Brain microvascular endothelial cell (primary cell): ENCODE data around the gene SEMA3D.

Experiments used
- DNase-seq: peaks from one replicate; pipeline ENCODE4 v3.0.0-alpha.2; 2020
- H3K27ac ChIP-seq: fragments of 250-450 bp; sonication (Bioruptor Pico); 2 replicates; pipeline ENCODE4 v1.5.1; 2020; ENCODE audit warnings: mild to moderate bottlenecking, moderate library complexity
- H3K27me3 ChIP-seq: fragments of 250-450 bp; sonication (Bioruptor Pico); replicated peaks from 2 replicates; pipeline ENCODE4 v1.5.1; 2020; ENCODE audit warnings: mild to moderate bottlenecking
- H3K36me3 ChIP-seq: fragments of 250-450 bp; sonication (Bioruptor Pico); replicated peaks from 2 replicates; pipeline ENCODE4 v1.5.1; 2020; ENCODE audit warnings: mild to moderate bottlenecking
- H3K4me3 ChIP-seq: 2 replicates; pipeline ENCODE4 v1.5.1; 2011; ENCODE audit warnings: low read depth, mild to moderate bottlenecking, control low read depth, low read length, moderate library complexity
- in situ Hi-C: cut with HindIII; loops from 2 replicates; pipeline ENCODE4 v1.10.0; 2017; ENCODE audit warnings: low sequenced_read_pairs, low pct_ligation_motif_present
- TF ChIP-seq, protein P1 (sequence below): IDR thresholded peaks from 2 replicates; pipeline ENCODE4 v1.5.1; 2011; ENCODE audit warnings: low read depth, mild to moderate bottlenecking, moderate library complexity, low read length, control low read depth, inconsistent platforms; ENCODE audit errors: missing control alignments

SEMA3D gene

DNA sequence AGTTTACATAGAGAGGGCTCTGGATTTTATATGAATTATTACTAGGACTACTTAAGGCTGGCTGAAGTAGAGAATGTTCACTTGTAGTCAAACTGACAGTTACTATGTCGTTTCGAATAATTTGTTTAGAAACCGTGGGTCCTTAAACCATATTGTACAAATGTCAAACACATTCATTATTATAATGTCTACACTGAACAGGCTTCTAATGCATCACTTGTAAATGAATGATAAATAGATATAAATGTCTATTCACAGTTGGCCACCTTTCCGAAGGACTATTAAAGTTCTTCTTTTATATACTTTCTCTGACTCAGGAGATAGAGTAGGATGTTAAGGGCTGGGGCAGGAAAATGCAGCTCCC lies 95.3 kb downstream of the SEMA3D start:
- H3K27me3 ChIP-seq, result no peaks in the 10 kb centered on the region
- no peaks in the 10 kb centered on the region for H3K36me3 ChIP-seq
- no peak overlapping the region for H3K27ac ChIP-seq
- in situ Hi-C loops, result no loop called here
- H3K4me3 ChIP-seq, result no peak overlapping the region
- TF ChIP-seq, protein P1, sequence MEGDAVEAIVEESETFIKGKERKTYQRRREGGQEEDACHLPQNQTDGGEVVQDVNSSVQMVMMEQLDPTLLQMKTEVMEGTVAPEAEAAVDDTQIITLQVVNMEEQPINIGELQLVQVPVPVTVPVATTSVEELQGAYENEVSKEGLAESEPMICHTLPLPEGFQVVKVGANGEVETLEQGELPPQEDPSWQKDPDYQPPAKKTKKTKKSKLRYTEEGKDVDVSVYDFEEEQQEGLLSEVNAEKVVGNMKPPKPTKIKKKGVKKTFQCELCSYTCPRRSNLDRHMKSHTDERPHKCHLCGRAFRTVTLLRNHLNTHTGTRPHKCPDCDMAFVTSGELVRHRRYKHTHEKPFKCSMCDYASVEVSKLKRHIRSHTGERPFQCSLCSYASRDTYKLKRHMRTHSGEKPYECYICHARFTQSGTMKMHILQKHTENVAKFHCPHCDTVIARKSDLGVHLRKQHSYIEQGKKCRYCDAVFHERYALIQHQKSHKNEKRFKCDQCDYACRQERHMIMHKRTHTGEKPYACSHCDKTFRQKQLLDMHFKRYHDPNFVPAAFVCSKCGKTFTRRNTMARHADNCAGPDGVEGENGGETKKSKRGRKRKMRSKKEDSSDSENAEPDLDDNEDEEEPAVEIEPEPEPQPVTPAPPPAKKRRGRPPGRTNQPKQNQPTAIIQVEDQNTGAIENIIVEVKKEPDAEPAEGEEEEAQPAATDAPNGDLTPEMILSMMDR, result no peak
- no peak for DNase-seq

- no peaks in the 10 kb centered on the region for H3K36me3 ChIP-seq
- TF ChIP-seq, protein P1, result no peak
- H3K4me3 ChIP-seq, result no peak overlapping the region
- in situ Hi-C loops, result no loop called here
- H3K27me3 ChIP-seq, result no peaks in the 10 kb centered on the region
- DNase-seq, result no peak
- H3K27ac ChIP-seq, result no peak overlapping the region
Measured at GRCh38 chr7:85090919-85091564, 95.8 kb downstream of the SEMA3D start.

DNA sequence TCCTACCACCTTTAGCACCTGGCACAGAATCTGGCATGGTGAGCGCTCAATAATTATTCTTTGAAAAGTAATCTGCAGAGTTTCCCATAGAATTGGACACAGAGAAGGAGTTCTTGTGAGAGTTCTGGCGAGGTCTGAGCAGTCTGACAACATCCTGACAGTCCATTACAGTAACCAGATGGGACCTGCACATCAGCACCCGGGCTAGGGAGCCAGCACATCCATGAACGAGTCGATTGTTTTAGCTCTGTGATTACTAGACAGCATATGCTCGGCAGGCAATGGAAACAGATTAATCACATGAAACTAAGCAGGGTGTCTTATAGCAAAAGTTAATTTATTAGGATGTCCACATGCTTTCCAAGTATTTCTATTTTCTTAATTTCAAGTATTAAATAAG lies 96.7 kb downstream of the SEMA3D start:
- in situ Hi-C loops, result no loop called here
- TF ChIP-seq, protein P1, result no peak
- DNase-seq, result no peak

DNA sequence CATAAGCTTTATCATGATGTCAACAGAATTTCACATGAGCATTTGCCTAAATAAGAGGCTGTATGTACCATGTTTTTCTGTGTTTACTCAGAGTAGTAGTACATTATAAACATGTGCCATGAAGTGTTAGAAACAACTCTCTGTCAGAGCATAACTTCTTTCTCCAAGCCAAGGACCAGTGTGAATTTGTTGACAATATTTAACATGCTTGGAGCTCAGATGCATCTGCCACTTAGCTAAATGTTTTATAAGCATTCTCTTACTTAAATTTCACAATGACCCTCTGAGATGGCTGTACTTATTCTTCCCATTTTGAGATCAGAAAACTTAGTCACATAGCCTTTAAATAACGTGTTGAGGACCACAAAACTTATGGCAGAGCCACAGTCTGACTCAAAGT lies 105.0 kb downstream of the SEMA3D start:
- DNase-seq, result no peak

More for the DNA sequence above, 96.7 kb downstream of the SEMA3D start:
- no peak overlapping the region for H3K27ac ChIP-seq
- H3K4me3 ChIP-seq, result no peak overlapping the region
- H3K36me3 ChIP-seq, result no peaks in the 10 kb centered on the region
- H3K27me3 ChIP-seq, result no peaks in the 10 kb centered on the region

DNA sequence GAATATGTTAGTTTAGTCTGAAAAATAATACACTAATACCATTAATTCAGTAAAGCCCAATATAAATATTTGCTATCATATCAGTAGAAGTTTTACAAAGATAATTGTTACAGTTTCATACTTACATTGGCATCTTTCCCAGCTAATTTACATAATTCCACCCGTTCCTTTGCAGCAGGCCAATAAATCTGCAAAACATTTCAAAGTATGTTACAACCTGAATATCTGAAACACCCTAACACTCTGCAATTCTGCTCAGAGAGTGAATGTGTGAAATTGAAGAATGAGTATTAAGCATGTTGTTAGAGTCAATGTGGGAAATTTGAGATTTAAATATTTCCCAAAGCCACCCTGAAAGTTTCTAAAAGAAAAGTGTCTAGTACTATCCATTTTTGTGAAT lies 105.5 kb downstream of the SEMA3D start:
- DNase-seq, result no peak
- H3K36me3 ChIP-seq, result no peaks in the 10 kb centered on the region
- TF ChIP-seq, protein P1, result no peak
- H3K27ac ChIP-seq, result no peak overlapping the region
- H3K27me3 ChIP-seq, result no peaks in the 10 kb centered on the region
- in situ Hi-C loops, result no loop called here
- no peak overlapping the region for H3K4me3 ChIP-seq

More for the DNA sequence above, 105.0 kb downstream of the SEMA3D start:
- H3K4me3 ChIP-seq, result no peak overlapping the region
- TF ChIP-seq, protein P1, result no peak
- in situ Hi-C loops, result no loop called here
- no peaks in the 10 kb centered on the region for H3K36me3 ChIP-seq
- H3K27me3 ChIP-seq, result no peaks in the 10 kb centered on the region
- H3K27ac ChIP-seq, result no peak overlapping the region

- Histone ChIP-seq H3K27me3 (no peaks in the 10 kb centered on the region), H3K36me3 (no peaks in the 10 kb centered on the region), H3K4me3 (no peak overlapping the region), H3K27ac (no peak overlapping the region)
- in situ Hi-C loops, result no loop called here
- DNase-seq, result no peak
- TF ChIP-seq, protein P1, result no peak
Measured at GRCh38 chr7:85079434-85079833, 107.4 kb downstream of the SEMA3D start.
